Loucy (cell line): Measurements from ENCODE around the gene CNRIP1.

ENCODE experiments used
- H2AFZ ChIP-seq: fragments of 200-600 bp; sonication (generic); 2 replicates; pipeline ENCODE4 v1.6.0; 2016; ENCODE audit warnings: antibody characterized with exemption, mild to moderate bottlenecking, low read length, moderate library complexity
- H3F3A ChIP-seq: fragments of 200-600 bp; 2 replicates; pipeline ENCODE4 v1.6.0; 2016; ENCODE audit warnings: antibody characterized with exemption, low read depth, mild to moderate bottlenecking
- H3K27me3 ChIP-seq: fragments of 200-600 bp; sonication (generic); 2 replicates; pipeline ENCODE4 v1.6.1; 2014; ENCODE audit warnings: low read length, mild to moderate bottlenecking; ENCODE audit not compliant: insufficient read depth, poor library complexity, severe bottlenecking
- H3K36me3 ChIP-seq: fragments of 200-600 bp; sonication (generic); 2 replicates; pipeline ENCODE4 v1.6.1; 2016; ENCODE audit warnings: low read length; ENCODE audit not compliant: insufficient read depth
- H3K4me1 ChIP-seq: fragments of 200-600 bp; sonication (generic); 2 replicates; pipeline ENCODE4 v1.5.1; 2014; ENCODE audit warnings: low read length, mild to moderate bottlenecking; ENCODE audit not compliant: insufficient read depth, poor library complexity, severe bottlenecking
- H3K4me2 ChIP-seq: fragments of 200-600 bp; sonication (generic); 2 replicates; pipeline ENCODE4 v1.6.0; 2014; ENCODE audit warnings: antibody characterized with exemption, low read length, low read depth, mild to moderate bottlenecking; ENCODE audit not compliant: poor library complexity, severe bottlenecking
- H3K4me3 ChIP-seq: fragments of 200-600 bp; sonication (generic); 2 replicates; pipeline ENCODE4 v1.5.1; 2014; ENCODE audit warnings: low read length, mild to moderate bottlenecking, mixed read lengths; ENCODE audit not compliant: poor library complexity, severe bottlenecking
- H3K79me2 ChIP-seq: fragments of 200-600 bp; sonication (generic); 2 replicates; pipeline ENCODE4 v1.6.1; 2014; ENCODE audit warnings: low read length; ENCODE audit not compliant: insufficient read depth
- H3K9ac ChIP-seq: fragments of 200-600 bp; sonication (generic); 2 replicates; pipeline ENCODE4 v1.6.0; 2014; ENCODE audit warnings: mild to moderate bottlenecking, low read depth, low read length, moderate library complexity; ENCODE audit not compliant: poor library complexity, severe bottlenecking
- H3K9me2 ChIP-seq: fragments of 200-600 bp; sonication (generic); replicated peaks from 2 replicates; pipeline ENCODE4 v1.6.1; 2016; ENCODE audit warnings: low read depth, low read length, mixed read lengths
- H3K9me3 ChIP-seq: fragments of 200-600 bp; sonication (generic); 2 replicates; pipeline ENCODE4 v1.6.1; 2014; ENCODE audit warnings: mild to moderate bottlenecking, antibody characterized with exemption, low read length, low read depth; ENCODE audit not compliant: insufficient read depth
- H4K20me1 ChIP-seq: fragments of 200-600 bp; sonication (generic); 2 replicates; pipeline ENCODE4 v1.6.0; 2014; ENCODE audit warnings: antibody characterized with exemption, low read length, mild to moderate bottlenecking; ENCODE audit not compliant: insufficient read depth, poor library complexity, severe bottlenecking
- CTCF ChIP-seq: fragments of 200-600 bp; sonication (generic); conservative IDR thresholded peaks from 2 replicates; pipeline ENCODE4 v1.5.1; 2014; ENCODE audit warnings: mild to moderate bottlenecking, antibody characterized with exemption, low read length
- EZH2phosphoT487 ChIP-seq: fragments of 200-600 bp; IDR thresholded peaks from 2 replicates; pipeline ENCODE4 v1.6.1; 2018; ENCODE audit warnings: antibody characterized with exemption, mild to moderate bottlenecking, moderate library complexity, borderline replicate concordance

The CNRIP1 gene

GRCh38 chr2:68345129-68345875 is 25.6 kb upstream of the CNRIP1 start:
- Histone ChIP-seq H3K9me3 (no peaks in the 10 kb centered on the region), H3K4me2 (no peak overlapping the region), H3K36me3 (no peaks in the 10 kb centered on the region), H3K4me1 (no peaks in the 10 kb centered on the region), H3K9ac (no peak overlapping the region), H3K4me3 (no peak overlapping the region), H2AFZ (no peak overlapping the region), H3K27me3 (no peaks in the 10 kb centered on the region), H3F3A (no peaks in the 10 kb centered on the region), H3K9me2 (no peaks in the 10 kb centered on the region), H3K79me2 (no peaks in the 10 kb centered on the region), H4K20me1 (no peaks in the 10 kb centered on the region)
- no peak for TF ChIP-seq EZH2phosphoT487
- no peak for TF ChIP-seq CTCF

GRCh38 chr2:68344031-68344430 is 24.3 kb upstream of the CNRIP1 start:
- Histone ChIP-seq H3K36me3 (no peaks in the 10 kb centered on the region), H3F3A (no peaks in the 10 kb centered on the region), H3K4me1 (no peaks in the 10 kb centered on the region), H2AFZ (no peak overlapping the region), H3K27me3 (no peaks in the 10 kb centered on the region), H3K9me3 (no peaks in the 10 kb centered on the region), H4K20me1 (no peaks in the 10 kb centered on the region), H3K4me3 (no peak overlapping the region), H3K4me2 (no peak overlapping the region), H3K79me2 (no peaks in the 10 kb centered on the region), H3K9ac (no peak overlapping the region), H3K9me2 (no peaks in the 10 kb centered on the region)
- TF ChIP-seq CTCF (no peak), EZH2phosphoT487 (no peak)

- TF ChIP-seq EZH2phosphoT487 = no peak
- TF ChIP-seq CTCF = no peak
- Histone ChIP-seq H4K20me1 (no peaks in the 10 kb centered on the region), H3K9ac (no peak overlapping the region), H2AFZ (no peak overlapping the region), H3F3A (no peaks in the 10 kb centered on the region), H3K4me2 (no peak overlapping the region), H3K9me2 (no peaks in the 10 kb centered on the region), H3K9me3 (no peaks in the 10 kb centered on the region), H3K27me3 (no peaks in the 10 kb centered on the region), H3K4me3 (no peak overlapping the region), H3K36me3 (no peaks in the 10 kb centered on the region), H3K79me2 (no peaks in the 10 kb centered on the region), H3K4me1 (no peaks in the 10 kb centered on the region)
Observed at GRCh38 chr2:68342470-68342869, 22.7 kb upstream of the CNRIP1 start.
